Brain microvascular endothelial cell (primary cell): Measurements from ENCODE around the gene ADGRA1.
"Not testable (repeated sequence)": the region's sequence is repeated elsewhere in the genome, so short reads cannot be mapped to it uniquely, and the experiment has no call there.

Experiments used
- DNase-seq: peaks from one replicate; pipeline ENCODE4 v3.0.0-alpha.2; 2020
- H3K27ac ChIP-seq: fragments of 250-450 bp; sonication (Bioruptor Pico); 2 replicates; pipeline ENCODE4 v1.5.1; 2020; ENCODE audit warnings: mild to moderate bottlenecking, moderate library complexity
- H3K27me3 ChIP-seq: fragments of 250-450 bp; sonication (Bioruptor Pico); replicated peaks from 2 replicates; pipeline ENCODE4 v1.5.1; 2020; ENCODE audit warnings: mild to moderate bottlenecking
- H3K36me3 ChIP-seq: fragments of 250-450 bp; sonication (Bioruptor Pico); replicated peaks from 2 replicates; pipeline ENCODE4 v1.5.1; 2020; ENCODE audit warnings: mild to moderate bottlenecking
- H3K4me3 ChIP-seq: 2 replicates; pipeline ENCODE4 v1.5.1; 2011; ENCODE audit warnings: low read depth, mild to moderate bottlenecking, control low read depth, low read length, moderate library complexity
- CTCF ChIP-seq: IDR thresholded peaks from 2 replicates; pipeline ENCODE4 v1.5.1; 2011; ENCODE audit warnings: low read depth, mild to moderate bottlenecking, moderate library complexity, low read length, control low read depth, inconsistent platforms; ENCODE audit errors: missing control alignments
- in situ Hi-C: cut with HindIII; loops from 2 replicates; pipeline ENCODE4 v1.10.0; 2017; ENCODE audit warnings: low sequenced_read_pairs, low pct_ligation_motif_present

Gene ADGRA1

DNA sequence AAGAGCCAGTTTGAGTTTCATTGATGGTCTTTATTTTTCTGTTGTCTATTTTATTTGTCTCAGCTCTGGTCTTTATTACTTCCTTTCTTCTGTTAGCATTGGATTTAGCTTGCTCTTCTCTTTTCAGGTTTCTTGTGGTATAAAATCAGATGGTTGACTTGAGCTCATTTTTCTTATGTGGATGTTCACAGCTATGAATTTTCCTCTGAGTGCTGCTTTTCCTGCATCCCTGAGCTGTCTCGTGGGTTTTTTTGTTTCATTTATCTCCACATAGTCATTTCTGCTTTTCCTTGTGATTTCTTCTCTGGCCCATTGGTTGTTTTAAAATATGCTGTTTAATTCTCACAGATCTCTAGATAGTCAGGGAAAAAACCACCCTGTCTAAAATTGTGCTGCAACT, 19.7 kb downstream of the ADGRA1 start:
- no peak for TF ChIP-seq CTCF
- no peak for DNase-seq
- H3K27ac ChIP-seq, result no peak overlapping the region
- in situ Hi-C loops, result no loop called here
- no peaks in the 10 kb centered on the region for H3K27me3 ChIP-seq
- H3K4me3 ChIP-seq, result no peak overlapping the region
- H3K36me3 ChIP-seq, result no peaks in the 10 kb centered on the region

DNA sequence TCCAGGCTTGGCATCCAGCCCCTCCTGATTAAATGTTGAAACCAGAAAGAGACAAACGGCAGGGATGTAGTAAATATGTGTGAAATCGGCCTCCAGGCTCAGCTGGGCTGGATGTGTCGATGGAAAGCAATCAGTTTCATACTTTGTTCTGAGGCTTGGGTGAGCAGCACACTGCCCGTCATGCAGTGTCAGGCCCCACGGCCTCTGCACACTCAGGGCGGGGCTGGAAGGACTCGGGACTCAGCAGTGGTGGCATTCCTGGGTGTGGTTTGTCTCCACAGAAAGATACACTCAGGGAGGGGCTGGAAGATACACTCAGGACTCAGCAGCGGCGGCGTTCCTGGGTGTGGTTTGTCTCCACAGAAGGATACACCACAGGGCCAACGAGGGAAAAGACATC, 22.0 kb downstream of the ADGRA1 start:
- Histone ChIP-seq H3K36me3 (no peaks in the 10 kb centered on the region), H3K4me3 (no peak overlapping the region), H3K27ac (no peak overlapping the region), H3K27me3 (no peaks in the 10 kb centered on the region)
- in situ Hi-C loops, result no loop called here
- no peak for TF ChIP-seq CTCF
- no peak for DNase-seq

DNA sequence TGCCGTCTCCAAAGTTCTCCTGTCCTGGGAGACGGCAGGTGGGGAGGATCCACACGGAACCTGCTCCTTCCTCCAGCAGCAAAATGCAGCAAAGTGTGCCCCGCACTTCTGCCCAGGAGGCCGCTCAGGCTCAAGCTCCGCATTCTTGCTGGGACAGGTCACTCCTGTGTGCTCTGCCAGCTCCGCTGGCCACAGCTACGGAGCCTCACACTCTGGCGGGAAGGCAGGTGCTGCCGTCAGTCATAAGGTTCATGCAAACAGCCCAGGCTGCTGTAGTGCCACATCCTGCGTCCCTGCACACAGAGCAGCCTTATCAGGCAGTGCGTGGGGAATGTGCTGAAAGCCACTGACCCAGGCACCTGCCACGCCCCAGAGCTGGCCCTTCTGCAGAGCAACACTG, 22.4 kb downstream of the ADGRA1 start:
- Histone ChIP-seq H3K27ac (no peak overlapping the region), H3K4me3 (no peak overlapping the region), H3K36me3 (no peaks in the 10 kb centered on the region), H3K27me3 (no peaks in the 10 kb centered on the region)
- in situ Hi-C loops, result no loop called here
- no peak for DNase-seq
- no peak for TF ChIP-seq CTCF

DNA sequence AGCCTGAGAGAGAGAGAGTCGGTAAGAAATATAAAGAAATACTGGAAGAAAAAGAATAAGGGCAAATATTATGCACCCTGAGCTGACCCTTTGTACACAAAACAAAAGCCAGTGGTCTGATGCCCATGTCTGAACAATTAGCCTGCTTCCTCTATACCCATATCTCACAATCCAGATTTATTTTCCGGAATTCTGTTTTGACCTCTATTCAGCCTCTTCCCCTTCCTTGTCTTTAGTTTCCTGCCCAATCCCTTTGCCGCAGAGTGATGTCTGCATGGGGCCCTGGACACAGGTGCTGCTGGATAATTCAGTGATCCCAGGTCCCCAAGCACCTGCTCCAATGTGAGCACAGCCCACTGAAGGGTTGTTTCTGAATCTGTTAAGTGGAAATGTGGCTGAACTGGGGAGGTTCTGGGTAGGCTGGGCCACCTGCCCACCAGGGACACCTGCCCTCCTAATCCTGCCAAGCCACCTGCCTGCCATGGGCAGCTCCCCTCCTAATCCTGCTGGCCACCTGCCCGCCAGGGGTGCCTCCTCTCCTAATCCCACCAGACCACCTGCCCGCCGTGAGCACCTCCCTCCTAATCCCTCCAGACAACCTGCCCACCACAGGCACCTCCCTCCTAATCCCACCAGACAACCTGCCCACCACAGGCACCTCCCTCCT, 23.0 kb downstream of the ADGRA1 start:
- no peak for TF ChIP-seq CTCF
- in situ Hi-C loops, result no loop called here
- no peak overlapping the region for H3K27ac ChIP-seq
- no peak overlapping the region for H3K4me3 ChIP-seq
- no peaks in the 10 kb centered on the region for H3K27me3 ChIP-seq
- no peaks in the 10 kb centered on the region for H3K36me3 ChIP-seq
- no peak for DNase-seq

GRCh38 chr10:133111640-133112039, 23.9 kb downstream of the ADGRA1 start:
- not testable (repeated sequence) for H3K27me3 ChIP-seq

DNA sequence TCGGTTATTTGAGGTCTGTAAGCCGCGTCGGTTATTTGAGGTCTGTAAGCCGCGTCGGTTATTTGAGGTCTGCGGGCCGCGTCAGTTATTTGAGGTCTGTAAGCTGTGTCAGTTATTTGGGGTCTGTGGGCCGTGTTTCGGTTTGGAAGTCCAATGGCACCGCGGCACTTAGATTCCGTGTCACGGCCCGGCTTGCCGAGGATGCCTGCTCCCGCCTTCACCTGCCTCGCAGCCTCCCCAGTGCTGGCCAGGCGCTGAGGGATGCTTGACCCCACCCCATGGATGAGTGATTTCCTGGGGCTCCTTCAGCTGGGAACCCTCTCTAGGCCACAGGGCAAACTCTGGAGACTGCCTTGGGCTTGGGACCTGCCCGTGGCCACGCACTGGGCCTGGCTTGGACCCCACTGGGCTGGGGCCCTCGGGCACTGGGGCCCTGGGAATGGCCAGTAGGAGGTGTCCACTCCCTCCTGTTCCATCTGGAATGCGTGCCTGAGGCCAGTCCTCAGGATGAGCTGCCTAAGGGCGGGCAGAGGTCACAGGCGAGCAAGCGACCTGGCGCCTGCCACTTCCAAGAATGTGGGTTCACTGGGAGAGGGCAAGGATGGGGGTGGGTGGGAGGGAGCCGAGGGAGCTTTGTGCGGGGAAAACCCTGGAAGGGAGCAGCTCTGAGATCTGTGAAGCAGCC, 25.6 kb downstream of the ADGRA1 start:
- in situ Hi-C loops, result no loop called here

More at GRCh38 chr10:133111640-133112039, 23.9 kb downstream of the ADGRA1 start:
- DNase-seq, H3K27ac ChIP-seq, H3K4me3 ChIP-seq, H3K36me3 ChIP-seq, in situ Hi-C loops: not testable (repeated sequence)

More for the DNA sequence above, 25.6 kb downstream of the ADGRA1 start:
- Histone ChIP-seq H3K36me3 (no peaks in the 10 kb centered on the region), H3K27ac (no peak overlapping the region), H3K4me3 (no peak overlapping the region), H3K27me3 (no peaks in the 10 kb centered on the region)
- no peak for DNase-seq
- TF ChIP-seq CTCF, result no peak
